SK-N-SH (cell line): Measurements from ENCODE around the gene MMP8. TPM values are rescaled to one million over a fixed set of nuclear protein-coding genes. Genes with fewer than 3 reads are reported as not detected.

Experiments used
- CTCF ChIA-PET: fragments of 300-600, 350-600 bp; formaldehyde crosslinking; extraction: SDS; loops from one replicate; lab custom pipeline; 2021; lab: Yijun Ruan, JAX
- POLR2A ChIA-PET: fragments of 350-600 bp; sonication (Branson Sonifier 250); formaldehyde crosslinking; extraction: SDS; loops from one replicate; lab custom pipeline; 2020; ENCODE audit warnings: antibody characterized with exemption, inconsistent platforms; lab: Yijun Ruan, JAX
- DNase-seq: peaks from one replicate; pipeline ENCODE4 v3.0.0; 2012
- H2AFZ ChIP-seq: fragments of 200-600 bp; sonication (generic); 2 replicates; pipeline ENCODE4 v1.8.1; 2016; ENCODE audit warnings: antibody characterized with exemption, mild to moderate bottlenecking, low read depth
- H3F3A ChIP-seq: fragments of 200-600 bp; sonication (generic); replicated peaks from 2 replicates; pipeline ENCODE3; 2016; ENCODE audit warnings: antibody characterized with exemption, mild to moderate bottlenecking; ENCODE audit not compliant: insufficient read depth
- H3K27ac ChIP-seq, 2 experiments: fragments of 200-500 bp in 1 of 2; fragments of 200-600 bp in 1 of 2; sonication (Bioruptor generic) in 1 of 2; sonication (generic), shearing (Covaris generic) in 1 of 2; 2 replicates each; pipeline versions ENCODE4 v1.5.1 to v1.6.1; 2014 to 2016; ENCODE audit warnings: low read depth in 2 of 2, inconsistent platforms in 1 of 2, low read length in 1 of 2, mild to moderate bottlenecking in 1 of 2, mixed read lengths in 1 of 2
- H3K27me3 ChIP-seq: fragments of 200-600 bp; sonication (generic), shearing (Covaris generic); 2 replicates; pipeline ENCODE4 v1.6.1; 2016; ENCODE audit warnings: mixed run types; ENCODE audit not compliant: insufficient read depth
- H3K36me3 ChIP-seq, 2 experiments: fragments of 200-500 bp in 1 of 2; fragments of 200-600 bp in 1 of 2; sonication (Bioruptor generic) in 1 of 2; sonication (generic) in 1 of 2; replicated peaks in 1 of 2; 2 replicates each; pipeline versions ENCODE3 to v1.5.1; 2014 to 2016; ENCODE audit warnings: low read length in 1 of 2, mild to moderate bottlenecking in 1 of 2; ENCODE audit not compliant: insufficient read depth in 2 of 2, control insufficient read depth in 1 of 2
- H3K4me1 ChIP-seq, 2 experiments: fragments of 200-500 bp in 1 of 2; fragments of 200-600 bp in 1 of 2; sonication (Bioruptor generic) in 1 of 2; sonication (generic), shearing (Covaris generic) in 1 of 2; 2 replicates each; pipeline versions ENCODE4 v1.5.1 to v1.6.1; 2014 to 2016; ENCODE audit warnings: low read depth in 1 of 2, low read length in 1 of 2, mixed run types in 1 of 2; ENCODE audit not compliant: insufficient read depth in 2 of 2, control insufficient read depth in 1 of 2
- H3K4me2 ChIP-seq: fragments of 200-600 bp; sonication (generic), shearing (Covaris generic); 2 replicates; pipeline ENCODE4 v1.6.1; 2017; ENCODE audit warnings: mixed run types
- H3K4me3 ChIP-seq, 2 experiments: fragments of 200-500 bp in 1 of 2; fragments of 200-600 bp in 1 of 2; sonication (Bioruptor generic) in 1 of 2; sonication (generic), shearing (Covaris generic) in 1 of 2; 2 replicates each; pipeline versions ENCODE4 v1.5.1 to v1.8.1; 2014 to 2016; ENCODE audit warnings: low read depth in 2 of 2, inconsistent platforms in 1 of 2, low read length in 1 of 2, mild to moderate bottlenecking in 1 of 2, mixed read lengths in 1 of 2, moderate library complexity in 1 of 2
- H3K79me2 ChIP-seq: fragments of 200-600 bp; sonication (generic); 2 replicates; pipeline ENCODE4 v1.8.1; 2017; ENCODE audit warnings: mild to moderate bottlenecking; ENCODE audit not compliant: insufficient read depth
- H3K9ac ChIP-seq: fragments of 200-600 bp; sonication (generic); 2 replicates; pipeline ENCODE4 v1.6.1; 2017; ENCODE audit warnings: mixed run types
- H3K9me2 ChIP-seq: fragments of 200-600 bp; sonication (generic); 2 replicates; pipeline ENCODE4 v1.6.1; 2017; ENCODE audit warnings: mixed run types
- H3K9me3 ChIP-seq: fragments of 200-600 bp; sonication (generic); 2 replicates; pipeline ENCODE4 v1.6.1; 2017; ENCODE audit warnings: mixed run types, mild to moderate bottlenecking, moderate library complexity
- H4K20me1 ChIP-seq: fragments of 200-600 bp; sonication (generic); 2 replicates; pipeline ENCODE4 v1.6.1; 2017; ENCODE audit warnings: mild to moderate bottlenecking, mixed run types; ENCODE audit not compliant: insufficient read depth
- ELF1 ChIP-seq: IDR thresholded peaks from 2 replicates; pipeline ENCODE4 v1.4.0; 2012
- EP300 ChIP-seq, 2 experiments: IDR thresholded peaks; 2 replicates each; pipeline versions ENCODE4 v1.4.0 to v1.6.1; 2012; ENCODE audit warnings: borderline replicate concordance in 1 of 2, low read depth in 1 of 2, low read length in 1 of 2
- EZH2phosphoT487 ChIP-seq: fragments of 200-600 bp; sonication (generic); IDR thresholded peaks from 2 replicates; pipeline ENCODE4 v1.6.1; 2017; ENCODE audit warnings: low read depth, mixed run types, mild to moderate bottlenecking, antibody characterized with exemption, moderate library complexity, borderline replicate concordance
- FOSL2 ChIP-seq: IDR thresholded peaks from 2 replicates; pipeline ENCODE4 v1.4.0; 2012; ENCODE audit warnings: low read depth, mild to moderate bottlenecking, moderate library complexity, borderline replicate concordance
- FOXM1 ChIP-seq: IDR thresholded peaks from 2 replicates; pipeline ENCODE4 v1.4.0; 2012; ENCODE audit warnings: low read depth, mild to moderate bottlenecking
- GATA2 ChIP-seq: sonication (generic); formaldehyde crosslinking; IDR thresholded peaks from 2 replicates; pipeline ENCODE4 v1.5.0; 2020; ENCODE audit warnings: mild to moderate bottlenecking, missing genetic modification reagents
- MEF2A ChIP-seq: IDR thresholded peaks from 2 replicates; pipeline ENCODE4 v1.4.0; 2012; ENCODE audit warnings: low read depth, borderline replicate concordance
- NFIC ChIP-seq: IDR thresholded peaks from 2 replicates; pipeline ENCODE4 v1.4.0; 2012; ENCODE audit warnings: borderline replicate concordance
- POLR2AphosphoS5 ChIP-seq: IDR thresholded peaks from 2 replicates; pipeline ENCODE4 v1.6.1; 2012; ENCODE audit warnings: low read depth, low read length
- REST ChIP-seq: IDR thresholded peaks from 2 replicates; pipeline ENCODE4 v1.6.1; 2012; ENCODE audit warnings: mild to moderate bottlenecking, low read depth, low read length, moderate library complexity
- RFX5 ChIP-seq: IDR thresholded peaks from 2 replicates; pipeline ENCODE4 v1.6.1; 2012; ENCODE audit warnings: mild to moderate bottlenecking, improper control_type of control experiment, low read length
- TAF1 ChIP-seq: IDR thresholded peaks from 2 replicates; pipeline ENCODE4 v1.6.1; 2012; ENCODE audit warnings: low read depth, mild to moderate bottlenecking, low read length, moderate library complexity, borderline replicate concordance
- TCF12 ChIP-seq: IDR thresholded peaks from 2 replicates; pipeline ENCODE4 v1.4.0; 2012
- TEAD4 ChIP-seq: IDR thresholded peaks from 2 replicates; pipeline ENCODE4 v1.4.0; 2012; ENCODE audit warnings: mild to moderate bottlenecking, borderline replicate concordance; ENCODE audit not compliant: insufficient read depth
- YY1 ChIP-seq: IDR thresholded peaks from 2 replicates; pipeline ENCODE4 v1.4.0; 2012; ENCODE audit warnings: low read depth, mild to moderate bottlenecking
- ZBTB33 ChIP-seq: IDR thresholded peaks from 2 replicates; pipeline ENCODE4 v1.4.0; 2012; ENCODE audit warnings: low read depth, borderline replicate concordance
- WGBS: methylation state at CpG from one replicate; pipeline ENCODE4 v1.1.6; 2017; ENCODE audit warnings: low lambda C conversion rate; 5-methylcytosine and 5-hydroxymethylcytosine counted together
- polyA plus RNA-seq, 3 experiments: library from polyadenylated mRNA; depleted of rRNA; stranded (reverse); fragments of >200 nt; gene quantifications; 2 replicates each; pipeline ENCODE4 v1.2.3, GENCODE V29; 2012

MMP8 gene
- polyA plus RNA-seq, 1 of the 3 experiments (the other 2 are of a cell fraction), result 0.07 TPM

- Histone ChIP-seq H3K4me1 (no peaks in the 10 kb centered on the region), H4K20me1 (no peaks in the 10 kb centered on the region), H3K79me2 (no peaks in the 10 kb centered on the region), H3K36me3 (no peaks in the 10 kb centered on the region), H3K4me2 (no peak overlapping the region), H3K9ac (no peak overlapping the region), H2AFZ (no peak overlapping the region), H3F3A (no peaks in the 10 kb centered on the region), H3K4me3 (no peak overlapping the region), H3K9me3 (no peaks in the 10 kb centered on the region), H3K27ac (no peak overlapping the region), H3K27me3 (no peaks in the 10 kb centered on the region), H3K9me2 (no peaks in the 10 kb centered on the region)
- ChIA-PET CTCF (no interaction called here), POLR2A (no interaction called here)
- TF ChIP-seq FOSL2 (no peak), YY1 (no peak), FOXM1 (no peak), NFIC (no peak), TAF1 (no peak), MEF2A (no peak), ELF1 (no peak), EP300 (IDR thresholded peaks at IDR 0.05; ENCODE audit: borderline replicate concordance in 1 of 2, low read depth in 1 of 2, low read length in 1 of 2) (no peak), REST (no peak), POLR2AphosphoS5 (no peak), TEAD4 (no peak), TCF12 (no peak), GATA2 (CRISPR knock-in tag) (no peak), ZBTB33 (no peak), EZH2phosphoT487 (no peak), RFX5 (no peak)
- WGBS, result 44% methylated on average over 1 of the region's 1 CpG
- DNase-seq, result no peak
These were observed 46.6 kb upstream of the MMP8 start for GRCh38 chr11:102771351-102771750.
